Right cardiac atrium (tissue), 5 donors: ENCODE data around the gene POLR2H. TPM values are rescaled to one million over a fixed set of nuclear protein-coding genes. Genes with fewer than 3 reads are reported as not detected.

Experiments used
- ATAC-seq, 2 donors: fragments of 200-7000 bp; cut with Tn5 transposase; one replicate each; pipeline versions ENCODE4 v1.8.0 to v1.9.1; 2020; ENCODE audit warnings: moderate library complexity in 2 of 2, mild to moderate bottlenecking in 1 of 2
- DNase-seq, 3 donors: peaks; one replicate each; pipeline ENCODE4 v3.0.0-alpha.2; 2020
- H3K27ac ChIP-seq: one replicate; pipeline ENCODE4 v1.5.1; 2013; ENCODE audit warnings: mild to moderate bottlenecking, low read length, control low read depth, moderate library complexity
- H3K27me3 ChIP-seq: one replicate; pipeline ENCODE4 v1.6.1; 2013; ENCODE audit not compliant: control insufficient read depth, insufficient read depth
- H3K4me1 ChIP-seq: one replicate; pipeline ENCODE4 v1.6.1; 2013; ENCODE audit warnings: low read length; ENCODE audit not compliant: control insufficient read depth, insufficient read depth
- H3K4me3 ChIP-seq: one replicate; pipeline ENCODE4 v1.5.1; 2013; ENCODE audit warnings: low read length, control low read depth
- H3K9me3 ChIP-seq: one replicate; pipeline ENCODE4 v1.6.1; 2013; ENCODE audit warnings: low read length; ENCODE audit not compliant: control insufficient read depth
- WGBS: extraction: QIAGEN DNeasy Blood & Tissue Kit; methylation state at CpG from one replicate; pipeline ENCODE4 v1.1.7; 2013; 5-methylcytosine and 5-hydroxymethylcytosine counted together
- intact Hi-C, 4 donors: fragments of 100-400 bp; cut with DNase I; formaldehyde crosslinking; loops; one replicate each; pipeline versions ENCODE4 v1.11.0 to v1.14.0; 2022 to 2023
- polyA plus RNA-seq: library from polyadenylated mRNA; stranded (reverse); fragments of 200-250 nt; gene quantifications from one replicate; pipeline ENCODE4 v1.2.3, GENCODE V29; 2013
- total RNA-seq, 4 donors: library from RNA; stranded (reverse); fragmentation: NEBNext Ultra II Directional; extraction: Animal tissue kit (Norgen Biotek cat#: 25700); gene quantifications; one replicate each; pipeline ENCODE4 v1.2.1, GENCODE V29; 2021
- donor health status: healthy with polysubstance abuse.
- donor health status: DM: no; HTN: yes; CAD: no.
- donor health status: DM: no; HTN: no; CAD: no.
- donor health status: DM: no; HTN: yes; CAD: no; lungs with severe emphysema.
- donor health status: DM: yes; HTN: yes; CAD: no.

The POLR2H gene
- total and polyA plus RNA-seq, 5 donors: 24.4 to 37.6 (median 31.6) TPM

- intact Hi-C loops: loop anchor here in 3 of 4 donors (5.0 to 10.0 kb wide), 4 partner anchors 57 to 127 kb away; no protein-coding TSS in a partner anchor
- no peak overlapping the region for H3K4me3 ChIP-seq
- ATAC-seq (peak; percentile 85 to 92), DNase-seq (peak; percentile 62 to 85 (median 84))
- WGBS: 33% methylated on average over 13 of the region's 14 CpGs
- H3K27ac ChIP-seq: no peak overlapping the region
- H3K9me3 ChIP-seq: no peaks in the 10 kb centered on the region
- no peaks in the 10 kb centered on the region for H3K4me1 ChIP-seq
- no peaks in the 10 kb centered on the region for H3K27me3 ChIP-seq
Measured at GRCh38 chr3:184417619-184418327, 56.3 kb downstream of the POLR2H start.

Other genes with a start within 250 kb of the POLR2H start
- 10 to 100 TPM; 30.8 to 34.5 (median 33.0) TPM for gene EIF2B5, start 226.4 kb upstream of the POLR2H start, total RNA-seq
- 28.3 TPM for gene EIF2B5, start 226.4 kb upstream of the POLR2H start, polyA plus RNA-seq
- gene DVL3, start 206.3 kb upstream of the POLR2H start, total RNA-seq: 10 to 100 TPM; 61.1 to 67.4 (median 65.3) TPM
- gene DVL3, start 206.3 kb upstream of the POLR2H start, polyA plus RNA-seq: 39.8 TPM
- 100 to 1,000 TPM; 271 to 340 (median 329) TPM for gene AP2M1, start 186.9 kb upstream of the POLR2H start, total RNA-seq
- gene AP2M1, start 186.9 kb upstream of the POLR2H start, polyA plus RNA-seq: 330 TPM
- 10 to 100 TPM; 59.2 to 72.9 (median 63.5) TPM for gene ABCF3, start 175.5 kb upstream of the POLR2H start, total RNA-seq
- 50.9 TPM for gene ABCF3, start 175.5 kb upstream of the POLR2H start, polyA plus RNA-seq
- not detected for gene VWA5B2, start 132.1 kb upstream of the POLR2H start, total RNA-seq
- 0.07 TPM for gene VWA5B2, start 132.1 kb upstream of the POLR2H start, polyA plus RNA-seq
- gene ALG3, start 112.7 kb upstream of the POLR2H start, total RNA-seq: 10 to 100 TPM; 17.3 to 23.3 (median 21.6) TPM
- 19.3 TPM for gene ALG3, start 112.7 kb upstream of the POLR2H start, polyA plus RNA-seq
- 1 to 10 TPM; 1.1 to 1.8 (median 1.3) TPM for gene EEF1AKMT4, start 112.0 kb upstream of the POLR2H start, total RNA-seq
- 1.7 TPM for gene EEF1AKMT4, start 112.0 kb upstream of the POLR2H start, polyA plus RNA-seq
- under 1 TPM in 1 of 4 donors, not detected in 3; 0.50 TPM for gene CAMK2N2, start 100.2 kb upstream of the POLR2H start, total RNA-seq
- 0.07 TPM for gene CAMK2N2, start 100.2 kb upstream of the POLR2H start, polyA plus RNA-seq
- 1 to 10 TPM; 1.2 to 6.6 (median 3.6) TPM for gene ECE2, start 85.7 kb upstream of the POLR2H start, total RNA-seq
- gene ECE2, start 85.7 kb upstream of the POLR2H start, polyA plus RNA-seq: 2.6 TPM
- 100 to 1,000 TPM; 198 to 230 (median 227) TPM for gene PSMD2, start 62.5 kb upstream of the POLR2H start, total RNA-seq
- gene PSMD2, start 62.5 kb upstream of the POLR2H start, polyA plus RNA-seq: 161 TPM
- gene EIF4G1, start 47.1 kb upstream of the POLR2H start, total RNA-seq: 100 to 1,000 TPM; 215 to 301 (median 245) TPM
- 203 TPM for gene EIF4G1, start 47.1 kb upstream of the POLR2H start, polyA plus RNA-seq
- gene FAM131A, start 24.1 kb upstream of the POLR2H start, total RNA-seq: 10 to 100 TPM; 26.5 to 41.1 (median 33.6) TPM
- gene FAM131A, start 24.1 kb upstream of the POLR2H start, polyA plus RNA-seq: 34.3 TPM
- gene CLCN2, start 105 bp upstream of the POLR2H start, total RNA-seq: 1 to 10 TPM; 2.0 to 4.9 (median 3.6) TPM
- 2.7 TPM for gene CLCN2, start 105 bp upstream of the POLR2H start, polyA plus RNA-seq
- gene THPO, start 16.5 kb downstream of the POLR2H start, total RNA-seq: under 1 TPM; 0.23 to 0.47 (median 0.29) TPM
- gene THPO, start 16.5 kb downstream of the POLR2H start, polyA plus RNA-seq: 0.34 TPM
- gene CHRD, start 18.3 kb downstream of the POLR2H start, total RNA-seq: 10 to 100 TPM in 3 of 4 donors, 1 to 10 TPM in 1; 8.6 to 11.3 (median 10.4) TPM
- gene CHRD, start 18.3 kb downstream of the POLR2H start, polyA plus RNA-seq: 12.1 TPM
- 1 to 10 TPM; 1.3 to 3.4 (median 2.9) TPM for gene EPHB3, start 200.1 kb downstream of the POLR2H start, total RNA-seq
- 0.52 TPM for gene EPHB3, start 200.1 kb downstream of the POLR2H start, polyA plus RNA-seq